Astrocyte (in vitro differentiated cells and primary cell): ENCODE measurements around the gene TLE1.

Source experiments
- EZH2 ChIP-seq: IDR thresholded peaks from 2 replicates; pipeline ENCODE4 v1.6.1; 2012; ENCODE audit warnings: mild to moderate bottlenecking, low read length, inconsistent platforms; ENCODE audit not compliant: insufficient read depth
- TF ChIP-seq, protein P1 (sequence below): IDR thresholded peaks from 2 replicates; pipeline ENCODE4 v1.5.1; 2011; ENCODE audit warnings: low read depth, mild to moderate bottlenecking, inconsistent platforms, low read length, moderate library complexity; ENCODE audit not compliant: insufficient read depth

DNA sequence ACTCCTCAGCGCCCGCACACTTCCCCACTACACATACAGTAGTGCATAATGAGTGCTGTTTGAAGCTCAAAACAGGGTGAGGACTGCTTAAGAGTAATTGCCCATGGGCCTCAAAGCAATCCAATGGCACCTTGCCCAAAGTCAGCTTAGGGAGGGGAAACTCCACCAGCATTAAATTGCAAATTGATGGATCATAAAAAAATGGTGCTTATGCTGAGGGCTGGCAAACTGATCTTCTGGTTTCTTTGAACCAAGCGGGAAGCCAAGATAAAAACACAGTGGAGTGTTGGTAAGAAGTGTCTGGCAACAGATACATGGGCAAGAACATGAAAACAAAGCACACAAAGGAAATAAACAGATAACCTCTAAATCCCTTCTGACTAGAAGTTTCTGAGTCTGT, 28.0 kb downstream of the TLE1 start:
- TF ChIP-seq, protein P1, sequence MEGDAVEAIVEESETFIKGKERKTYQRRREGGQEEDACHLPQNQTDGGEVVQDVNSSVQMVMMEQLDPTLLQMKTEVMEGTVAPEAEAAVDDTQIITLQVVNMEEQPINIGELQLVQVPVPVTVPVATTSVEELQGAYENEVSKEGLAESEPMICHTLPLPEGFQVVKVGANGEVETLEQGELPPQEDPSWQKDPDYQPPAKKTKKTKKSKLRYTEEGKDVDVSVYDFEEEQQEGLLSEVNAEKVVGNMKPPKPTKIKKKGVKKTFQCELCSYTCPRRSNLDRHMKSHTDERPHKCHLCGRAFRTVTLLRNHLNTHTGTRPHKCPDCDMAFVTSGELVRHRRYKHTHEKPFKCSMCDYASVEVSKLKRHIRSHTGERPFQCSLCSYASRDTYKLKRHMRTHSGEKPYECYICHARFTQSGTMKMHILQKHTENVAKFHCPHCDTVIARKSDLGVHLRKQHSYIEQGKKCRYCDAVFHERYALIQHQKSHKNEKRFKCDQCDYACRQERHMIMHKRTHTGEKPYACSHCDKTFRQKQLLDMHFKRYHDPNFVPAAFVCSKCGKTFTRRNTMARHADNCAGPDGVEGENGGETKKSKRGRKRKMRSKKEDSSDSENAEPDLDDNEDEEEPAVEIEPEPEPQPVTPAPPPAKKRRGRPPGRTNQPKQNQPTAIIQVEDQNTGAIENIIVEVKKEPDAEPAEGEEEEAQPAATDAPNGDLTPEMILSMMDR, result no peak
- no peak for TF ChIP-seq EZH2
